GM21390 (cell line): Measurements from ENCODE around the gene FGGY.

Experiments used
- ATAC-seq: cut with Tn5 transposase; IDR thresholded peaks from one replicate; pipeline ENCODE4 v1.9.1; 2021; ENCODE audit not compliant: unreplicated experiment

The FGGY gene

GRCh38 chr1:59748123-59748522 lies 451.2 kb downstream of the FGGY start:
- ATAC-seq: no peak

- ATAC-seq: no peak
These were observed 453.6 kb downstream of the FGGY start for GRCh38 chr1:59750328-59751003.

GRCh38 chr1:59751004-59751395 lies 454.1 kb downstream of the FGGY start:
- no peak for ATAC-seq

- ATAC-seq: no peak
These were observed 454.9 kb downstream of the FGGY start for GRCh38 chr1:59751801-59752200.

GRCh38 chr1:59752556-59753414 lies 455.9 kb downstream of the FGGY start:
- peak; percentile 70 for ATAC-seq

GRCh38 chr1:59755069-59755685 lies 458.3 kb downstream of the FGGY start:
- ATAC-seq: no peak

- ATAC-seq: no peak
These were observed 460.4 kb downstream of the FGGY start for GRCh38 chr1:59757197-59757747.

- peak; percentile 90 for ATAC-seq
These were observed 462.4 kb downstream of the FGGY start for GRCh38 chr1:59759156-59759925.

GRCh38 chr1:59761443-59761842 lies 464.5 kb downstream of the FGGY start:
- ATAC-seq: no peak

GRCh38 chr1:59763418-59763817 lies 466.5 kb downstream of the FGGY start:
- no peak for ATAC-seq

GRCh38 chr1:59765011-59765730 lies 468.3 kb downstream of the FGGY start:
- ATAC-seq: no peak

GRCh38 chr1:59766227-59766855 lies 469.4 kb downstream of the FGGY start:
- no peak for ATAC-seq

GRCh38 chr1:59767119-59767518 lies 470.2 kb downstream of the FGGY start:
- no peak for ATAC-seq

GRCh38 chr1:59768792-59769735 lies 472.2 kb downstream of the FGGY start:
- ATAC-seq: peak; percentile 57

GRCh38 chr1:59769736-59770095 lies 472.8 kb downstream of the FGGY start:
- ATAC-seq: no peak

- no peak for ATAC-seq
These were observed 474.5 kb downstream of the FGGY start for GRCh38 chr1:59771361-59771760.

- no peak for ATAC-seq
These were observed 478.6 kb downstream of the FGGY start for GRCh38 chr1:59775480-59775879.

- ATAC-seq: no peak
These were observed 480.3 kb downstream of the FGGY start for GRCh38 chr1:59776960-59777852.
